COLO829 (cell line): ENCODE results near the gene IL17RC.
A peak's percentile ranks its signal among the peaks of the same experiment; 100 is the strongest.
"Not testable (repeated sequence)": the region's sequence is repeated elsewhere in the genome, so short reads cannot be mapped to it uniquely, and the experiment has no call there.

Experiments used
- DNase-seq: peaks from one replicate; pipeline ENCODE4 v3.0.0; 2012; ENCODE audit warnings: low spot score

IL17RC gene

DNA sequence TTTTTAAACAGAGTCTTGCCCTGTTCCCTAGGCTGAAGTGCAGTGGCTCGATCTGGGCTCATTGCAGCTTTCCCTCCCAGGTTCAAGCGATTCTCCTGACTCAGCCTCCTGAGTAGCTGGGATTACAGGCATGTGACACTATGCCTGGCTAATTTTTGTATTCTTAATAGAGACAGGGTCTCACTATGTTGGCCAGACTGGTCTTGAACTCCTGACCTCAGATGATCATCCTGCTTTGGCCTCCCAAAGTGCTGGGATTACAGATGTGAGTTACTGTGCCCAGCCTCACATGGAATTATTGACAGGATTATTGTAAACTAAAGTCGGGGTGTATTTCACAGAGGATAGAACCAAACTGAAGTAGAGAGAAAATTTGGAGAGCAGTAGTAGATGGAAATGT is 21.2 kb upstream of the IL17RC start:
- DNase-seq = not testable (repeated sequence)

DNA sequence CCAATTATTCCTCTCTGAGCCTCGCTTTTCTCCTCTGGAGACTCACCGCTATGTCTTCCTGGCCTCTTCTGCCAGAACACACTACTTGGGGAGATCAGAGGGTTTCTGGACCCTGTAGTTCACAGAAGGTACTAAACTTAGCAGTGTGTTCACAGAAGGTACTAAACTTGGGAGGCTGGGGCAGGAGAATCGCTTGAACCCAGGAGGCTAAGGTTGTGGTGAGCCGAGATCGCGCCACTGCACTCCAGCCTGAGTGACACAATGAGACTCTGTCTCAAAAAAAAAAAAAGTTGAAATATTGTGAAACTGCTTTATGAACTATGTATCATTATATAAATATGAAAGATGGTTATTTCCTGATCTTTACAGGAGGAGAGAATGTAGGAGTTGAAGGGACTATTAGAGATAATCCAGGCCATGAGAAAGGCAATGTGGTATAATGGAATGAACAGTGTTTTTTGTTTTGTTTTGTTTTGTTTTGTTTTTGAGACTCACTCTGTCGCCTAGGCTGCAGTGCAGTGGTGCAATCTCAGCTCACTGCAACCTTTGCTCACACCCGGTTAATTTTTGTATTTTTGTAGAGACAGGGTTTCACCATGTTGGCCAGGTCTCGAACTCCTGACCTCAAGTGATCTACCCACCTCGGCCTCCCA is 20.0 kb upstream of the IL17RC start:
- not testable (repeated sequence) for DNase-seq

DNA sequence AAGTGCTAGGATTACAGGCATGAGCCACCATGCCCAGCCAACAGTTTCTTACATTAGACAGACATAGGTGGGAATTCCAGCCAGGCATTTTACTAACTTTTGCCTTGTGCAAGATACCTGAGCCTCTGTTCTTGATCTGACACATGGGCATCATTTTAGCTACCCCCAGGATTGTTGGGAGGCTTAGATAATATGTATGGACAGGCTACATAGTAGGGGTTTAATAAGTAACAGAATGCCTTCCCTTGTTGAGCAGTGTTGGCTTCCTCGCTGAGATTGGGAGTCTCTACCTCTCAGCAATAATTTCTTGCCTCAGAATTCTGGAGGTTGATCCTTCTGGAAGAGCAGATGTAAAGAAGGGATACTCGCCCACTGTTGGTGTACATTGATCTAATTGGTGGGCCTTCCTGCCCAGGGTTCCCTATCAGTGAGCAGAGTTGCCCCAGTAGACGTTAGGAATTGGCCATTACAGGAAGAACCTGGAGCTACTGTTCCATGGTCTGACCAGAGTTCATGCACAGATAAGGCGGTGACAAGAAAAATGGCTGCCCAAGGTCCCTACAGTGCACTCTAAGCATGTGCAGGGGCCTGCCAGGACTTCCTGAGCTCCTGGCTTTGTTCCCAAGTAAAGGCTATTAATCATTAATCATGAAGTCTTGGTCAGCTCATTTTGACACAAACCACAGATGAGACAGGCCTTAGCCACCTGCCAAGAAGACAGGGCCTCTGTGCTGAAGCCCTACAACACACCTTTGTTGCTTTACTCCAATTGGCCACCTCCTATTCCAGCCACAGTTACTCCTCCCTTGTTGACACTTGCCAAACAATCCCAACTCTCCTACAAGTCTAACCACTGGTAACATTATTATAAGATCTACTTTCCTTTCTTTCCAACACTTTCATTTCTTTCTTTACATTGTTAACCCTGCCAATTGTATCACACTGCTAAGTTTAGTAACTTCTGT is 19.2 kb upstream of the IL17RC start:
- DNase-seq = no peak

DNA sequence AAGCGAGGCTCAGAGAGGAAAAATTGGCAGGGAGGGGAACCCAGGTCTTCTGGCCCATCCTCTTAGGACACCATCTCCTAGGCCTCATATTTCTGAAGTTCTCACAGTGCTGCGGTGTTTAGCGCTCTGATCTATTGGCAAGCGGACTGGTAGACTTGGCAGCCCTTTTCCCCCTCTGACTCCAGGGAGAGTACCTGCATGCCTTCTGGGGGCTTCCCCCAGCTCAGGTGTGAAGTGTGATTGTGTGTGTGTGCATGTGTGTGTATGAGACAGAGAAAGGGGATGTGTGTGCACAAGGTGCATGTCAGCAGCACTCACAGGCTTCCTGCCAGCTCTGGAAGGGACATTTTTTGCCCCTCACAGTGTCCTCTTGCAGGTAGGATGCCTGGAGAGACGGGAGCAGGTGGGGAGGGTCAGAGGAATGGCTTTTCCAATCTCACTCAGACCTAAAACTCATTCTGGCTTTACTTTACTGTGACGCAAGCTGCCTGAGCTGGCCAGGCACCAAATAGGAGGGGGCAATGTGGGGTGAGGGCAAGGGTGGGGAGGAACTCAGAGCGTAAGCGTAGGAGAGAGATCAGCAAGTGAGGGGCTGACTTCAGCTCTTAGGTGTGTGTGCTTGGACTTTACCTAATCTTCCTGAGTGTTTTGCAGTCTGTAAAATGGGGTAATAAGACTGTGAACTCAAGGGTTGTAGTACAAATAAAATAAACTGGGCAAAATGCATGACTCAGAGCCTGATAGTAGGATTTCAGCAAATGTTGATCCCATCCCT is 18.2 kb upstream of the IL17RC start:
- no peak for DNase-seq

DNA sequence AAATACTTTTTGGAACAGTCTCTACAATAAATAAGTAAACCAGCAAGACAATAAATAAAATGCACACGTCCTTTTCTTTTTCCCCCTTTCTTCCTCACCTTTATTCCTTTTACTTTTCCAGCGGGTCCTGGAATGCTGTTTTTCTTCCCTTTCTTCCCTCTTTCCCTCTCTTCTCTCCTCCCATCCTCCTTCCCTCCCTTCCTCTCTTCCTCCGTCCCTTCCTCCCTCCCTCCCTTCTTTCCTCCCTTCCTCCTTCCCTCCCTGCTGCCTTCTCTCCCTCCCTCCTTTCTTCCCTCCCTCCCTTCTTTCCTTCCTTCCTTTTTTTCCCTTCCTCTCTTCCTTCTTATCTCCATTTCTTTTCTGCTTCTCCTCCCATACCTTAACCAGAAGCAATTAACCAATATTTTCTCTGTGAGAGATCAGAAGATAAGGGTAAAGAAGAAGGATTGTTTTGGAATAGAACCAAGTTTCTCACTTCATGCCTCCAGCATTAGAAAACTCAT is 17.6 kb upstream of the IL17RC start:
- DNase-seq = no peak

DNA sequence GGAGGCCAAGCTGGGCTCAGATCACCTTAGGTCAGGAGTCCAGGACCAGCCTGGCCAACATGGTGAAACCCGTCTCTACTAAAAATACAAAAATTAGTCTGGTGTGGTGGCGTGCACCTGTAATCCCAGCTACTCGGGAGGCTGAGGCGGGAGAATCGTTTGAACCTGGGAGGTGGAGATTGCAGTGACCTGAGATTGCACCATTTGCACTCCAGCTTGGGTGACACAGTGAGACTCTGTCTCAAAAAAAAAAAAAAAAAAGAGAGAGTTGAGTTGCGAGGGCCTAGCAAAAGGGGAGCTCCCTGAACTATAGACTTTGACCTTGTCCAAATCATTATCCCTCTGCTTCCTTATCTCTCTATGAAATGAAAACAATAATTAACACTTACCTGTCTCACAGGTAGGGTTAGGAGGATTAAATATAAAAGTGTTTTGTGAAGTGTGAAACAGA is 15.9 kb upstream of the IL17RC start:
- DNase-seq = not testable (repeated sequence)

DNA sequence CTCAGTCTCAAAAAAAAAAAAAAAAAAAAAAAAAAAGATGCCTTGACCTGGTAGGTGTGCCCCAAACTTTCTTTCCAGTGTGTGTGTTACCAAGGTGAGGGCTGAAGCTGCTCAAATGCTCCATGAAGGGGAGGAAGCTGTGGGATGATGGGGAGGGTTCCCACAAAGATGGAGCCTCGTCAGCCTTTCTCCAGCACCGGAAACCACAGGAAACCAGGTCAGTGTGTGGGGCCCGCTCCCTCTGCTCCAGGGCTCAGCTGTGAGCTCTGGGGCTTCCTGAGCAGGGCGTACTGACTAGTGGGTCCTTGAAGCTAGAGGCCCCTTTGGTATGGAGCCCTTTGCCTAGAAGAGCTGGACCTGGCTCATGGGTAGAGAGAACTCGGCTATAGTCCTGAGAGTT is 14.9 kb upstream of the IL17RC start:
- no peak for DNase-seq

DNA sequence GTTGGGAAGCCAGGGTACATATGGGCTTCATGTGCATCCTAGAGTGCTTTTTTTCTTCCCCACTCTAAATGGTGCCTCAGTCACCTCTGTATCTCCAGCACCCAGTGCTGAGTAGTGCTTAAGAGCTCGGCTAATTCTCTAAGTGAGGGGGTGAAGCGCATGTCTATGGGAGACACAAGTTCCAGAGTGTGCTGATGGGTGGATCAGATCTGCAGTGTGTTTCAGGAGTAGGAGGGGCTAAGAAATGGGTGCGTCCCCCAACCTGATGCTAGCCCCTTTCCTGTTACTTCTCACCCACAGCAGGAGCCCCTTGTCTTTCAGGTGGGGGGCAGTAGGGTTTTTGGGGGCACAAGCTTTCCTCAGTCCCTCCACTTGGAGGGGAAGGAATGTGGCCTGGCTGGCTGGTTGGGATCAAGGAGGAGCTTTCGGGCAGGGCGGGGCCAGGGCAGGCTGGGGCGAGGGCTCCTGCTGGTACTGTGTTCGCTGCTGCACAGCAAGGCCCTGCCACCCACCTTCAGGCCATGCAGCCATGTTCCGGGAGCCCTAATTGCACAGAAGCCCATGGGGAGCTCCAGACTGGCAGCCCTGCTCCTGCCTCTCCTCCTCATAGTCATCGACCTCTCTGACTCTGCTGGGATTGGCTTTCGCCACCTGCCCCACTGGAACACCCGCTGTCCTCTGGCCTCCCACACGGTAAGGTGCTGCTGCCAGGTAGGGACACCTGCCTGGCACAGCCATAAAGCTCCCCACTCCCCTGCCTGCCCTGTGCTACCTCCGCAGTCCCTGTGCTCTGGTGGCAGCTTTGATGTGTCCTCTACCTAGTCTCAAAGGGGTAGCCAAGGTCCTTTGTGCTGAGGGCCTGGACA is 14.3 kb upstream of the IL17RC start, which contains the start of gene IL17RE:
IL17RE (plus strand) TSS at position 477 of the 866 bp plus-strand sequence; CDS start at position 562, 85 bp downstream.
- DNase-seq = no peak

DNA sequence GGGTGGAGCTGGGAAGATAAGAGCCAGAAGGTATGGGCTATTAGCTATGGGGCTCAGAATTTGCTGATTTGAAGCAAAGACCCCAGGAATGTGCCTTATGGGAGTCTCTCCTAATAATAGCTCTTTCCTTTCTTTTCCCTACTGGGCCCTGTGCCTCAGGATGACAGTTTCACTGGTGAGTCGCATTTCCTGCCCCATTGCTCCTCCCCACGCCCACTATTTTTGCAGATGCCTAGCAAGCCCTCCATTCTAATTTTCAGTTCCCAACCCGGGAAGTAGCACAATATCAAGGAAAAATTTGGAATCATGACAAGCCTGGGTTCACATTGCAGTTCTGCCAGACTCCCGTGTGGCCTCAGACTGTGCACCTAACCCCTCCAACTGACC is 13.7 kb upstream of the IL17RC start:
- DNase-seq = peak; percentile 40

DNA sequence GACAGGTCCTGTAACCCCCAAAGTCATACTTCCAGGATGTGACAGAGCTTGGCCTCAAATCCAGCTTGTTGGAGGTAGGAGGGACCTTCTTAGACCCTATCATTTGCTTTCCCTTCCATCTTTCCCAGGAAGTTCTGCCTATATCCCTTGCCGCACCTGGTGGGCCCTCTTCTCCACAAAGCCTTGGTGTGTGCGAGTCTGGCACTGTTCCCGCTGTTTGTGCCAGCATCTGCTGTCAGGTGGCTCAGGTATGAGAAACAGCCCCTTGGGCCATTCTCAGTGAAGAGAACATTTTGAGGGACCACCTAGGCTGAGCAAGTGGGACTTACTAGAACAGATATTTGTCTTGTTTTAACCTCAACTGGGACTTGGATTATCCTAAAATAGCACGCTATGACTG is 13.0 kb upstream of the IL17RC start:
- DNase-seq = no peak

DNA sequence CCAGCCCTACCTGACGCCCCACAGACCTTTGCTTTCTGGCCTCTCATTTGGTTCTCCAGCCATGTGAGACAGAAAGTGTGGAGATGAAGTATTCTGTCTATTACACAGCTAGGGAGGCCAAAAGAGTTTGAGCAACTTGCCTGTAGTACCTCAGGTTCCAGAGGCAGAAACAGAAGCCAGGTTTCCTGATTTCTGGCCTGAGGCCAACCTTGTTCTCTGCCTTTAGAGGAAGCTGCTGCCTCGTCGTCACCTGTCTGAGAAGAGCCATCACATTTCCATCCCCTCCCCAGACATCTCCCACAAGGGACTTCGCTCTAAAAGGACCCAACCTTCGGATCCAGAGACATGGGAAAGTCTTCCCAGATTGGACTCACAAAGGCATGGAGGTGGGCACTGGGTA is 10.4 kb upstream of the IL17RC start:
- DNase-seq = no peak

DNA sequence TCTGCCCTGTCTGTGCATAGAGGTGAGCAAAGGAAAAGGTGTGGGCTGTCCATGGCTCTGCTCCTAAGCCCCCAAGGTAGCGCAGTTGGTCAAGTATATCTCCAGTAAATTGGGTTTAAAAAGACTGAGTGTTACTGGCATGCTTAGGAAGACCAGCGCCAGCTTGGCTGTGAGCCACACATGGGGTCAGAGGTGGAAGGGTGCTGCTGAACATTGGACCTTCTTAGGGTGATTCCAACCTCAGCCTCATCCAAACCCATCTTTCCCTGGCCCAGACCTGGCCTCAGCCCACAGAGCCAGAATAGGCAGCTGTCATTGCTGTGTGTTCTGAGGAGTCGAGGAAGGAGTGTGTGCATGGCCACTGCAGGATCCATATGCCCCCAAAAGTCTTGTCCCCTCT is 8.6 kb upstream of the IL17RC start:
- no peak for DNase-seq

DNA sequence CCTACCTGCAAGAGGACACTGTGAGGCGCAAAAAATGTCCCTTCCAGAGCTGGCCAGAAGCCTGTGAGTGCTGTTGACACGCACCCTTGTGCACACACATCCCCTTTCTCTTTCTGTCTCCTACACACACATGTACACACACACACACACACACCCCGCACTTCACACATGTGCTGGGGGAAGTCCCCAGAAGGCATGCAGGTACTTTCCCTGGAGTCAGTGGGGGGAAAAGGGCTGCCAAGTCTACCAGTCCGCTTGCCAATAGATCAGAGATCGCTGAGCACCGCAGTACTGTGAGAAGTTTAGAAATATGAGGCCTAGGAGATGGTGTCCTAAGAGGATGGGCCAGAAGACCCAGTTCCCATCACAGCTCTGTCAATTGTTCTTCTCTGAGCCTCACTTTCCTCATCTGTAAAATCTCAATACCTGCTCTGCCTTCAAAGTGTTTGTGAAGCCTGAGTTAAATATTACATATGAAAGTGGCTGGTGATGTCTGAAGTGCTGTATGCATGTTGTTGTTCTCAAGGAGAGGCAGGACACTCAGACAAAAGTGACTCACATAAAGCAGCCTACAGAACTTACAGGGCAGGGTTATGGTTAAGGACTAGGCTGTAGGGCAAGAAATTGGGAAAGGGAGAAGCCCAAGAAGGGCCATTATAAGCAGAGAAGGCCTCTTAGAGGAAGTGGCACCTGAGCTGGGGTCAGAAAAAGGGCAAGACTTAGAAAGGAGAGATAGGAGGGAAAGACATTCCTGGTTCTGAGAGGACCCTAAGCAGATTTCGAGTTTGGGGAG is 7.5 kb upstream of the IL17RC start:
- no peak for DNase-seq

DNA sequence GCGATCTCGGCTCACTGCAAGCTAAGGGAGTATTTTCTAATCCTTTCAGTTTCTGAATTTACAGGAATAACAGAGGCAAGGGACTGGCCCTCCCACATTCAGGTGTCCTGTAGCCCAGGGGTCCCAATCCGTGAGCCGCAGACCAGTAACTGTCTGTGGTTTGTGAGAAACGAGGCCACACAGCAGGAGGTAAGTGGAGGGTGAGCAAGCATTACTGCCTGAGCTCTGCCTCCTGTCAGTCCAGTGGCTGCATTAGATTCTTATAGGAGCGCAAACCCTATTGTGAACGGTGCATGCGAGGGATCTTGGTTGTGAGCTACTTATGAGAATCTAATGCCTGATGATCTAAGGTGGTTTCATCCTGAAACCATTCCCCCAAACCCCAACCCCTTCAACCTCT is 5.0 kb upstream of the IL17RC start:
- no peak for DNase-seq

DNA sequence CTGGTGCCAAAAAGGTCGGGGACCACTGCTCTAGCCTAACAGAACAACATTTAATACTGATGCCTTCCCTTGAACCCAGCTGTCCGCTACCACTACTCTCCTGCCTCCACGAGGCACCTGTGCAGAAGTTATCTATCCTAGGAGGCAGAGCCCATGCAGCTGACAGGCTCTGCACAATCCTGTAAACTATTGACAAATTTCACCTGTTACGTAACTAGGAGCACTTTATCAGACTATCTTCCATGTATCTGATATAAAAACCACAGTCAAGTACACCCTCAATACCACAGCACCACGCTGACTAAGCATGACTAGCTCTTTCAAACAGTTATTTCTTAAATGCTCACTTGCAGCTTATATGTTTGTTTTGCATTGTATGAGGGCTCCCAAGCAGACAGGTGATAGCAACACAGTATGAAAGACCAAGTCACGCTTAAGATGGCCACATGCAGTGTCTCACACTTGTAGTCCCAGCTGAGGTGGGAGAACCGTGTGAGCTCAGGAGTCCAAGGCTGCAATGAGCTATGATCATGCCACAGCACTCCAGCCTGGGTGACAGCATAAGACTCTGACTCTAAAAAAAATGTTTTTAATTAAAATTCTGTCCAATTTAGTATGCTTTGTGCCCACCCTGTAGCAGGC is 4.5 kb upstream of the IL17RC start:
- no peak for DNase-seq

DNA sequence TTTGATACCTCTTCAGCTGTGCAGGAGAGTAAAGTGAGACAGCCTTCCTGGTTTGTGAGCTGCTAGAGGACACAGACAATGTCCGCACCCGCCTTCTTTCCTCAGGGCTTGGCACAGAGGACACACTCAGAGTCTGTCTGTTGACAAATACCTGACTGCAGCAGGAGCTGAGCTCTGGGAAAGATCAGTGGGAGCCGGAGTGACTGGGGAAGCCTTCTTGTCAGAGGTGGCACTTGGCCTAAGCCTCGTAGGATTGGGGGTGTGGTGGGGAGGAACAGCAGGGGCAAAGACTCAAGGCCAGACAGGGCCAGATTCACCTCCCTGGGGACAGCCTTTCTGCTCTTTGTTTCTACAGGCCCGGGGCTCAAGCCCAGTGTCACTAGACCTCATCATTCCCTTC is 3.3 kb upstream of the IL17RC start:
- no peak for DNase-seq

DNA sequence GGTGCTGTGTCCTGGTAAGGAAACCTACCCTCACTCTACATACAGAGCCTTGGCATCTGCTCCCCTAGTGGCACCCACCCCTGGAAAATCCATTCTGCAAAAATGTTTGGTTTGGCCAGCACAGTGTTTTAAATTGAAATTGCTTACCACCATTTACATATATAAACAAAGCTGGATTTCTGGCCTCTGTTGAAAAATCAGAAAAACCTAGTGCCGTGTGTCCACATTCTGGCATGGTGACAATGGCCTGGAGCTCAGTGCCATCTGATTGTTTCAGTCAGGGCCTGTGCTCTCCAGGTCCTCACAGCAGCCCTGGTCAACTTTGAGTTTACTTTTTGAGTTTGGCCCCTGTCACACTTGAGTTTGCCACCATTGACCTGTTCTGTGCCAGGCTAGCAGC is 2.9 kb upstream of the IL17RC start:
- DNase-seq = no peak

DNA sequence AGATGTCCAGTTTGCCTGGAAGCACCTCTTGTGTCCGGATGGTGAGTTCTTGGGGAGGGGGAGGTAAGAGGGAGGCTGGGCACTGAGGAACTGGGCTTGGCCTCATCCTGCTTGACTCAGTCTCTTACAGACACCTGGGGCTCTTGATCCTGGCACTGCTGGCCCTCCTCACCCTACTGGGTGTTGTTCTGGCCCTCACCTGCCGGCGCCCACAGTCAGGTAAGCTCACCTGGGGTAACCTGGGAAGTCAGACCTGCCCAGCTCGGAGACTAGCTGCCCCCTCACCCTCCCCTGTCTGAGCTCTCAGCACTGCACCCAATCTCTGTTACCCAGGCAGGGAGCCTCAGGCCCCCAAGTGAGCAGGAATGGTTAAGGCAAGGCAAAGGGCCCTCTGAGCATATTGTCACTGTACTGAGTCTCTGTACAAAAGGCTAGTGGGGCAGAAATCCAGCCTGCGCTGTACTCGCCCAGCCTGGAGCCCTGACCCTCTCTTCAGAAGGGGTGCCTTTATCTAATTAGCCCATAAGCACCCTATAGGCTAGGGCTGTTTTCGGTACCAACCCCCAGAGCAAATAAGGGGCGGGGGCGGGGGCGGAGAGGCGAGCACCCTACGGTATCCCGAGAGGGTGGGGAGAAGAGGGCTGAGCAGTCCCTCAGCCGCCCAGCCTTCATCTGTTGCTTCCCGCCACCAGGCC is 2.2 kb upstream of the IL17RC start:
- DNase-seq = no peak
